ENCODE measurements around the gene PLEKHG7.
A peak's percentile ranks its signal among the peaks of the same experiment; 100 is the strongest.

The PLEKHG7 gene

GRCh38 chr12:92733181-92733580, 30.4 kb downstream of the PLEKHG7 start:
- TF ChIP-seq, protein P1, sequence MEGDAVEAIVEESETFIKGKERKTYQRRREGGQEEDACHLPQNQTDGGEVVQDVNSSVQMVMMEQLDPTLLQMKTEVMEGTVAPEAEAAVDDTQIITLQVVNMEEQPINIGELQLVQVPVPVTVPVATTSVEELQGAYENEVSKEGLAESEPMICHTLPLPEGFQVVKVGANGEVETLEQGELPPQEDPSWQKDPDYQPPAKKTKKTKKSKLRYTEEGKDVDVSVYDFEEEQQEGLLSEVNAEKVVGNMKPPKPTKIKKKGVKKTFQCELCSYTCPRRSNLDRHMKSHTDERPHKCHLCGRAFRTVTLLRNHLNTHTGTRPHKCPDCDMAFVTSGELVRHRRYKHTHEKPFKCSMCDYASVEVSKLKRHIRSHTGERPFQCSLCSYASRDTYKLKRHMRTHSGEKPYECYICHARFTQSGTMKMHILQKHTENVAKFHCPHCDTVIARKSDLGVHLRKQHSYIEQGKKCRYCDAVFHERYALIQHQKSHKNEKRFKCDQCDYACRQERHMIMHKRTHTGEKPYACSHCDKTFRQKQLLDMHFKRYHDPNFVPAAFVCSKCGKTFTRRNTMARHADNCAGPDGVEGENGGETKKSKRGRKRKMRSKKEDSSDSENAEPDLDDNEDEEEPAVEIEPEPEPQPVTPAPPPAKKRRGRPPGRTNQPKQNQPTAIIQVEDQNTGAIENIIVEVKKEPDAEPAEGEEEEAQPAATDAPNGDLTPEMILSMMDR (conservative IDR thresholded peaks at IDR 0.05; ENCODE audit: control insufficient read depth, insufficient read depth, low read depth, low read length) = no peak
- no peak for DNase-seq (ENCODE audit: low read depth)
- no peak overlapping the region for H3K4me3 ChIP-seq (ENCODE audit: control insufficient read depth, low read depth, low read length)

DNA sequence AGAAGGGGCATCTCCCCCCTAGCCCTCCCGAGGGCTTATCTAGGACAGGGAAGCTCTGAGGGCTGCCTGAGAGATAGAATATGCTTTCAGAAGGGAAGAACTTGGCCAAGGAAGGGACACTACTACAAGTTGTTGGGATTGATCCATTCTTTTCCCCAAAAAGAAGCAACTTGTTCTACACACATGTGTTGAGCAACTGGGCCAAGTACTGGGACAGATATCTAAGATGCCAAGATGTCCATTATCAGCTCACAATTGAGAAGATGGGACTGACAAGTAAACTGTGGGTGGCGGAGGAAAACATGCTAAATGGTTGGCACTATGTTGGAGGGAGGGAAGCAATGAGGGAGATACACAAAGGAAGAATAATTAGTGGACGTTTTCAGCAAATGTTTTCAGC, 30.9 kb downstream of the PLEKHG7 start:
- TF ChIP-seq, protein P1 (conservative IDR thresholded peaks at IDR 0.05; ENCODE audit: control insufficient read depth, insufficient read depth, low read depth, low read length) = no peak
- DNase-seq (ENCODE audit: low read depth) = no peak
- no peak overlapping the region for H3K4me3 ChIP-seq (ENCODE audit: control insufficient read depth, low read depth, low read length)

- TF ChIP-seq, protein P1 (conservative IDR thresholded peaks at IDR 0.05; ENCODE audit: control insufficient read depth, insufficient read depth, low read depth, low read length) = peak; percentile 20
- DNase-seq (ENCODE audit: low read depth) = peak; percentile 92
- no peak overlapping the region for H3K4me3 ChIP-seq (ENCODE audit: control insufficient read depth, low read depth, low read length)
Measured at GRCh38 chr12:92735131-92735721, 32.4 kb downstream of the PLEKHG7 start.

- TF ChIP-seq, protein P1 (conservative IDR thresholded peaks at IDR 0.05; ENCODE audit: control insufficient read depth, insufficient read depth, low read depth, low read length) = no peak
- DNase-seq (ENCODE audit: low read depth) = no peak
- no peak overlapping the region for H3K4me3 ChIP-seq (ENCODE audit: control insufficient read depth, low read depth, low read length)
Measured at GRCh38 chr12:92736605-92737004, 33.8 kb downstream of the PLEKHG7 start.

DNA sequence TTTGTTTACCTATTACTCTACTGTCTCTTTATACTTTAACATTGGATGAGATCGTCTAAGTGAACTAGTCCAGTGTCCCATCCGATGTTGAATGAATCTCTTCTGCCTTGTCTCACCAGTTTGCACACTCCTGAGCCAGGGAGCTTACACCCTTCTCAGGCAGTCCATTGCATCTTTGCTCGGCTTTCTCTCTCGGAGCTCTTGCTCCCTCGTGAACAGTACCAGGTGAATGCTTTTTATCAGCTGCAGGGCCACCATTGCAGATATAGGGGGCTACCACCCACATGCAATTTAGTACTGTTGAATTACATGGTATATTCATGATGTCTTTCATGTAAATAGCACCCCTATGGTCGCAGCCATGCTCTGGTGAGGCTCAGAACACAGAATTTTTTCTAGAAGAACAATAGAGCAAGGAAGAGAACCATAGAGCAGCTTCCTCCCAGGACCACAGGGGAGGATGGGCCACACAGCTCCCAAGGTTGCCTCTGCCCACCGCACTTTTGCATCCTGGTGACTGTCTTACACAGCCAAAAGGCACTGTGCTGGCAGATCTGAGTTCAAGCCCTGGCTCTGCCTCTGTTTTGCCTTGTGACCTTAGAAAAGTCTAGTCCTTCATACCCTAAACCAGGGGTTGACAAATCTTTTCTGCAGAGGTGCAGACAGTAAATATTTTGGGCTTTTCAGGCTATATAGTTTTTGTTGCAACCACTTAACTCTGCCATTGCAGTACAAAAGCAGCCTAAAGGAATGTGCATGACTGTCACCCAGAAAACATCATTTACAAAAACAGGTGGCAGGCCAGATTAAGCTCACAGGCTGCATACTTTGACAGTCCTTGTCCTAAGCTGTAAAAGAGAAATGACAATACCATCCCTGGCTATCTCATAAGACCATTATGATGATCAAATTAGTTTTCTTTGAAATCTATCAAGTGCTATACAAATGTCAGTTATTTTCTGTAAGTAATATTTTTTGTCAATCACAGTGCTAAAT, 35.4 kb downstream of the PLEKHG7 start:
- no peak overlapping the region for H3K4me3 ChIP-seq (ENCODE audit: control insufficient read depth, low read depth, low read length)
- TF ChIP-seq, protein P1 (conservative IDR thresholded peaks at IDR 0.05; ENCODE audit: control insufficient read depth, insufficient read depth, low read depth, low read length) = no peak
- DNase-seq (ENCODE audit: low read depth) = no peak

GRCh38 chr12:92739113-92739512, 36.3 kb downstream of the PLEKHG7 start:
- TF ChIP-seq, protein P1 (conservative IDR thresholded peaks at IDR 0.05; ENCODE audit: control insufficient read depth, insufficient read depth, low read depth, low read length) = no peak
- H3K4me3 ChIP-seq (ENCODE audit: control insufficient read depth, low read depth, low read length) = no peak overlapping the region
- DNase-seq (ENCODE audit: low read depth) = peak; percentile 49
